ENCODE results near the gene CUX1. TPM values are rescaled to one million over a fixed set of nuclear protein-coding genes. Genes with fewer than 3 reads are reported as not detected.
A peak's percentile ranks its signal among the peaks of the same experiment; 100 is the strongest.

The CUX1 gene
- total RNA-seq, 1 experiment from 2014 or later, result 116 TPM

GRCh38 chr7:102192790-102193189 lies 375.4 kb downstream of the CUX1 start:
- H3K27me3 ChIP-seq (replicated peaks; ENCODE audit: control insufficient read depth, insufficient read depth, low read length), result no peaks in the 10 kb centered on the region
- no TSS peak for BruUV-seq (replicated peaks)
- TF ChIP-seq CTCF (IDR thresholded peaks at IDR 0.05; ENCODE audit: insufficient read depth in 1 of 2, low read depth in 1 of 2, low read length in 1 of 2, severe bottlenecking in 1 of 2, unreplicated experiment in 1 of 2), result no peak
- Mint-ChIP-seq H3K36me3 (ENCODE audit: insufficient read depth, unreplicated experiment) (peaks cover 98% of the 10 kb centered on the region), H3K27me3 (ENCODE audit: insufficient read depth, unreplicated experiment) (no peaks in the 10 kb centered on the region), H3K4me1 (ENCODE audit: low read depth, unreplicated experiment) (no peaks in the 10 kb centered on the region), H3K4me3 (ENCODE audit: unreplicated experiment) (no peak overlapping the region), H3K9me3 (ENCODE audit: unreplicated experiment) (no peaks in the 10 kb centered on the region), H3K27ac (ENCODE audit: unreplicated experiment) (peak overlapping the region; percentile 53)
- POLR2A ChIA-PET, result no interaction called here
- no peak for DNase-seq
- H3K4me3 ChIP-seq (ENCODE audit: low read depth, low read length), result no peak overlapping the region
- H3K4me1 ChIP-seq, result no peaks in the 10 kb centered on the region
- H3K36me3 ChIP-seq (ENCODE audit: control insufficient read depth, insufficient read depth, low read length), result peaks cover 3% of the 10 kb centered on the region; the same call in 1 of the 2 replicates
- CTCF ChIA-PET, result no interaction called here
- H3K9me3 ChIP-seq, result no peaks in the 10 kb centered on the region
- intact Hi-C loops (cut with micrococcal nuclease; ENCODE audit: unreplicated experiment), result no loop called here

- intact Hi-C loops (cut with micrococcal nuclease; ENCODE audit: unreplicated experiment), result no loop called here
- Histone ChIP-seq H3K36me3 (ENCODE audit: control insufficient read depth, insufficient read depth, low read length) (peaks cover 3% of the 10 kb centered on the region; the same call in 1 of the 2 replicates), H3K4me3 (ENCODE audit: low read depth, low read length) (no peak overlapping the region), H3K4me1 (no peaks in the 10 kb centered on the region), H3K9me3 (no peaks in the 10 kb centered on the region), H3K27me3 (replicated peaks; ENCODE audit: control insufficient read depth, insufficient read depth, low read length) (no peaks in the 10 kb centered on the region)
- H3K4me1 Mint-ChIP-seq (ENCODE audit: low read depth, unreplicated experiment), result no peaks in the 10 kb centered on the region
- peaks cover 100% of the 10 kb centered on the region for H3K36me3 Mint-ChIP-seq (ENCODE audit: insufficient read depth, unreplicated experiment)
- H3K27ac Mint-ChIP-seq (ENCODE audit: unreplicated experiment), result peak overlapping the region; percentile 22
- H3K9me3 Mint-ChIP-seq (ENCODE audit: unreplicated experiment), result no peaks in the 10 kb centered on the region
- TF ChIP-seq CTCF (IDR thresholded peaks at IDR 0.05; ENCODE audit: insufficient read depth in 1 of 2, low read depth in 1 of 2, low read length in 1 of 2, severe bottlenecking in 1 of 2, unreplicated experiment in 1 of 2), result no peak
- ChIA-PET POLR2A (no interaction called here), CTCF (no interaction called here)
- H3K4me3 Mint-ChIP-seq (ENCODE audit: unreplicated experiment), result no peak overlapping the region
- no peak for DNase-seq
- no peaks in the 10 kb centered on the region for H3K27me3 Mint-ChIP-seq (ENCODE audit: insufficient read depth, unreplicated experiment)
- BruUV-seq (replicated peaks), result no TSS peak
Observed at GRCh38 chr7:102193806-102194205, 376.4 kb downstream of the CUX1 start.

GRCh38 chr7:102195361-102195760 lies 377.9 kb downstream of the CUX1 start:
- Mint-ChIP-seq H3K36me3 (ENCODE audit: insufficient read depth, unreplicated experiment) (peaks cover 100% of the 10 kb centered on the region), H3K4me3 (ENCODE audit: unreplicated experiment) (no peak overlapping the region), H3K27me3 (ENCODE audit: insufficient read depth, unreplicated experiment) (no peaks in the 10 kb centered on the region), H3K27ac (ENCODE audit: unreplicated experiment) (peak overlapping the region; percentile 29), H3K9me3 (ENCODE audit: unreplicated experiment) (no peaks in the 10 kb centered on the region), H3K4me1 (ENCODE audit: low read depth, unreplicated experiment) (no peaks in the 10 kb centered on the region)
- peaks cover 3% of the 10 kb centered on the region; the same call in 1 of the 2 replicates for H3K36me3 ChIP-seq (ENCODE audit: control insufficient read depth, insufficient read depth, low read length)
- no peaks in the 10 kb centered on the region for H3K4me1 ChIP-seq
- no peak overlapping the region for H3K4me3 ChIP-seq (ENCODE audit: low read depth, low read length)
- no peak for TF ChIP-seq CTCF (IDR thresholded peaks at IDR 0.05; ENCODE audit: insufficient read depth in 1 of 2, low read depth in 1 of 2, low read length in 1 of 2, severe bottlenecking in 1 of 2, unreplicated experiment in 1 of 2)
- DNase-seq, result no peak
- no peaks in the 10 kb centered on the region for H3K9me3 ChIP-seq
- H3K27me3 ChIP-seq (replicated peaks; ENCODE audit: control insufficient read depth, insufficient read depth, low read length), result no peaks in the 10 kb centered on the region
- no TSS peak for BruUV-seq (replicated peaks)
- intact Hi-C loops (cut with micrococcal nuclease; ENCODE audit: unreplicated experiment), result no loop called here
- POLR2A ChIA-PET, result no interaction called here
- CTCF ChIA-PET, result interaction anchor here (0.7 kb wide), 1 partner anchor 171 kb away, joined by 4 read pairs; no protein-coding TSS in a partner anchor

Data from Caco-2 (cell line).